ENCODE data around the gene OR5I1. TPM values are rescaled to one million over a fixed set of nuclear protein-coding genes. Genes with fewer than 3 reads are reported as not detected.
"Not testable (repeated sequence)": the region's sequence is repeated elsewhere in the genome, so short reads cannot be mapped to it uniquely, and the experiment has no call there.

The OR5I1 gene
- total RNA-seq, 2 donors from 2014 or later: not detected

DNA sequence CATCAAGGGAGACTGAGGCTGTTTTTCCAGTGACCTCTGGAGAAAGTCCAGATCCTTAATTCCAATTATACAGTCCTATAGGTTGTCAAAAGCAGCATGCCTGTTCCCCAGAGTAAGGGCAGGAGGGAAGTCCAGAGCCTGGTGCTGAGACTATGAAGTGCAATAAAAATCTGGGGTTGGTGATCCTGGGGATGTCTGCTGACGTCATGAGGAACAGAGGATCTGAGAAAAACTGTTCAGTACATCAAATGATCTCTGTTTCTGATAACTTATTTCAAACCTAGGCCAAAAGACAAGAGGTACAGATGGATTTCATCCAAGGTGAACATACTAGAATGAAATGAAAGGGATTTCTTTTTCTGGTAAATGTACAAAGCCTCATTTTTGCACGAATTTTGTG is 33.9 kb downstream of the OR5I1 start:
- no peaks in the 10 kb centered on the region for H3K36me3 ChIP-seq (replicated peaks in 1 of 2; ENCODE audit: insufficient read depth in 1 of 2, low read depth in 2 of 2)
- H3K4me3 ChIP-seq: no peak overlapping the region
- no peaks in the 10 kb centered on the region for H3K9me3 ChIP-seq
- ATAC-seq (no peak), DNase-seq (no peak)
- TF ChIP-seq, protein P1, sequence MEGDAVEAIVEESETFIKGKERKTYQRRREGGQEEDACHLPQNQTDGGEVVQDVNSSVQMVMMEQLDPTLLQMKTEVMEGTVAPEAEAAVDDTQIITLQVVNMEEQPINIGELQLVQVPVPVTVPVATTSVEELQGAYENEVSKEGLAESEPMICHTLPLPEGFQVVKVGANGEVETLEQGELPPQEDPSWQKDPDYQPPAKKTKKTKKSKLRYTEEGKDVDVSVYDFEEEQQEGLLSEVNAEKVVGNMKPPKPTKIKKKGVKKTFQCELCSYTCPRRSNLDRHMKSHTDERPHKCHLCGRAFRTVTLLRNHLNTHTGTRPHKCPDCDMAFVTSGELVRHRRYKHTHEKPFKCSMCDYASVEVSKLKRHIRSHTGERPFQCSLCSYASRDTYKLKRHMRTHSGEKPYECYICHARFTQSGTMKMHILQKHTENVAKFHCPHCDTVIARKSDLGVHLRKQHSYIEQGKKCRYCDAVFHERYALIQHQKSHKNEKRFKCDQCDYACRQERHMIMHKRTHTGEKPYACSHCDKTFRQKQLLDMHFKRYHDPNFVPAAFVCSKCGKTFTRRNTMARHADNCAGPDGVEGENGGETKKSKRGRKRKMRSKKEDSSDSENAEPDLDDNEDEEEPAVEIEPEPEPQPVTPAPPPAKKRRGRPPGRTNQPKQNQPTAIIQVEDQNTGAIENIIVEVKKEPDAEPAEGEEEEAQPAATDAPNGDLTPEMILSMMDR (IDR thresholded peaks at IDR 0.05): no peak
- no peak for TF ChIP-seq POLR2A (IDR thresholded peaks at IDR 0.05)
- WGBS, 2 donors: 32 to 34% methylated on average over 2 of the region's 2 CpGs
- no peaks in the 10 kb centered on the region for H3K27me3 ChIP-seq
- intact Hi-C loops (cut with DNase I): no loop called here
- no peak overlapping the region for H3K27ac ChIP-seq
- no peaks in the 10 kb centered on the region for H3K4me1 ChIP-seq

DNA sequence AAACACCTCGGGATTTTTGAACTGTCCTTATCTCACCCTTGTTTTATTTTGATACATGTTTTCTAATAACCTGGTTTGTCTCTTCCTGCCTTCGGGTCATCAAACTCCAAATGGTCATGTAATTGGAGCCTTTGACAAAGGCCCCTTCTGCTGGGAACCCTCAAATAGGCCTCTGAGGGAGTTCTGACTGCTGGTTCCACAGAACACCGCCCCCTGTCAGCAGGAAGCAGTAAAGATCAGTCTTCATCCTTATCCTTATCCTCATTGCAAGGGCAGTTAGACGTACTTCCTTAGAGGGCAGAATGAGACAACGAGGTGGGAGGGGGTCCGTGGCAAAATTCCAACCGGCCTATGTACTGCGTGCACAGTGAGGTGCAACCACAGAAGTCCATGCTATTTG is 41.0 kb downstream of the OR5I1 start:
- TF ChIP-seq, protein P1 (IDR thresholded peaks at IDR 0.05): no peak
- H3K27me3 ChIP-seq: no peaks in the 10 kb centered on the region
- ATAC-seq: no peak
- 36 to 40% methylated on average over 7 to 8 of the region's 8 CpGs for WGBS, 2 donors
- DNase-seq: no peak
- intact Hi-C loops (cut with DNase I): no loop called here
- H3K27ac ChIP-seq: no peak overlapping the region
- H3K4me3 ChIP-seq: no peak overlapping the region
- H3K36me3 ChIP-seq (replicated peaks in 1 of 2; ENCODE audit: insufficient read depth in 1 of 2, low read depth in 2 of 2): no peaks in the 10 kb centered on the region
- no peaks in the 10 kb centered on the region for H3K4me1 ChIP-seq
- H3K9me3 ChIP-seq: no peaks in the 10 kb centered on the region

DNA sequence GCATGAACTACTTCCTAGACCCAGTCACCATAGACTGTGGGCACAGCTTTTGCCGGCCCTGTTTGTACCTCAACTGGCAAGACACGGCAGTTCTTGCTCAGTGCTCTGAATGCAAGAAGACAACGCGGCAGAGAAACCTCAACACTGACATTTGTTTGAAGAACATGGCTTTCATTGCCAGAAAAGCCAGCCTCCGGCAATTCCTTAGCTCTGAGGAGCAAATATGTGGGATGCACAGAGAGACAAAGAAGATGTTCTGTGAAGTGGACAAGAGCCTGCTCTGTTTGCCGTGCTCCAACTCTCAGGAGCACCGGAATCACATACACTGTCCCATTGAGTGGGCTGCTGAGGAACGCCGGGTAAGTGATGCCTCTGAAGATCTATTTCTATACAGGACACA is 50.7 kb downstream of the OR5I1 start:
- intact Hi-C loops (cut with DNase I); H3K4me1 ChIP-seq; H3K36me3 ChIP-seq (replicated peaks in 1 of 2; ENCODE audit: insufficient read depth in 1 of 2, low read depth in 2 of 2); H3K27ac ChIP-seq; ATAC-seq; H3K27me3 ChIP-seq; H3K4me3 ChIP-seq; DNase-seq; H3K9me3 ChIP-seq: not testable (repeated sequence)
- 79% methylated on average over 9 of the region's 9 CpGs for WGBS, 2 donors

Other genes with a start within 250 kb of the OR5I1 start
- not detected for gene OR5D13, start 163.0 kb downstream of the OR5I1 start, total RNA-seq
- gene OR5D14, start 140.8 kb downstream of the OR5I1 start, total RNA-seq: not detected
- not detected for gene OR5L1, start 125.0 kb downstream of the OR5I1 start, total RNA-seq
- not detected for gene OR5D18, start 116.8 kb downstream of the OR5I1 start, total RNA-seq
- not detected for gene OR5L2, start 109.2 kb downstream of the OR5I1 start, total RNA-seq
- not detected for gene OR5D16, start 97.6 kb downstream of the OR5I1 start, total RNA-seq
- not detected for gene TRIM51, start 53.1 kb downstream of the OR5I1 start, total RNA-seq
- not detected for gene OR5W2, start 21.8 kb downstream of the OR5I1 start, total RNA-seq
- gene OR10AG1, start 33.5 kb upstream of the OR5I1 start, total RNA-seq: not detected
- not detected for gene OR5F1, start 58.2 kb upstream of the OR5I1 start, total RNA-seq
- gene OR5AS1, start 91.3 kb upstream of the OR5I1 start, total RNA-seq: not detected
- gene OR8I2, start 156.9 kb upstream of the OR5I1 start, total RNA-seq: not detected
- not detected for gene OR8H2, start 167.3 kb upstream of the OR5I1 start, total RNA-seq
- gene OR8H3, start 186.0 kb upstream of the OR5I1 start, total RNA-seq: not detected
- not detected for gene OR8J3, start 203.8 kb upstream of the OR5I1 start, total RNA-seq
- gene OR8K5, start 223.9 kb upstream of the OR5I1 start, total RNA-seq: not detected
- not detected for gene OR5J2, start 240.2 kb upstream of the OR5I1 start, total RNA-seq